Stimulated activated memory B cell treated with anti-CD40 and anti-IgM and Interleukin-4, amounts not matched to agents 10 μg/mL and 1 μg/mL and 100 μg/mL, for 72 hours (primary cell): ENCODE data around the gene CYBB.
A peak's percentile ranks its signal among the peaks of the same experiment; 100 is the strongest.

Experiments used
- ATAC-seq: fragments of 150-1000 bp; cut with Tn5 transposase; 2 replicates; pipeline ENCODE4 v1.10.0; 2021
- H3K27ac Mint-ChIP-seq: one replicate; pipeline ENCODE4 v1.8.0; 2022; ENCODE audit warnings: mild to moderate bottlenecking, mixed read lengths
- H3K27me3 Mint-ChIP-seq: one replicate; pipeline ENCODE4 v1.8.0; 2022; ENCODE audit warnings: mixed read lengths
- H3K36me3 Mint-ChIP-seq: one replicate; pipeline ENCODE4 v1.8.0; 2022; ENCODE audit warnings: mixed read lengths
- H3K4me1 Mint-ChIP-seq: one replicate; pipeline ENCODE4 v1.8.0; 2022; ENCODE audit warnings: mixed read lengths
- H3K4me3 Mint-ChIP-seq: one replicate; pipeline ENCODE4 v1.8.0; 2022; ENCODE audit warnings: mild to moderate bottlenecking, moderate library complexity, mixed read lengths
- H3K9me3 Mint-ChIP-seq: one replicate; pipeline ENCODE4 v1.8.0; 2022; ENCODE audit warnings: mixed read lengths

Gene CYBB

GRCh38 chrX:37779857-37780256 lies at the start of gene CYBB:
Gene CYBB, plus strand, starts transcription at chrX:37780059. Its CDS starts 19 bp downstream, at chrX:37780078.
- ATAC-seq, result no peak
- Mint-ChIP-seq H3K4me1 (peaks cover 50% of the 10 kb centered on the region), H3K27ac (peak within 1 kb of the TSS; percentile 81), H3K27me3 (no peaks in the 10 kb centered on the region), H3K36me3 (peaks cover 18% of the 10 kb centered on the region), H3K9me3 (no peaks in the 10 kb centered on the region), H3K4me3 (peak within 1 kb of the TSS; percentile 81)

- no peaks in the 10 kb centered on the region for H3K9me3 Mint-ChIP-seq
- H3K4me3 Mint-ChIP-seq, result peak overlapping the region; percentile 25
Observed at GRCh38 chrX:37745354-37745753, 34.5 kb upstream of the CYBB start.

GRCh38 chrX:37745835-37746217 lies 34.0 kb upstream of the CYBB start:
- H3K4me1 Mint-ChIP-seq, result peaks cover 26% of the 10 kb centered on the region
- ATAC-seq, result peak; percentile 72
- H3K27ac Mint-ChIP-seq, result peak overlapping the region; percentile 92
- no peaks in the 10 kb centered on the region for H3K36me3 Mint-ChIP-seq
- H3K4me3 Mint-ChIP-seq, result peak overlapping the region; percentile 25
- H3K27me3 Mint-ChIP-seq, result no peaks in the 10 kb centered on the region
- no peaks in the 10 kb centered on the region for H3K9me3 Mint-ChIP-seq

More at GRCh38 chrX:37745354-37745753, 34.5 kb upstream of the CYBB start:
- peak overlapping the region; percentile 92 for H3K27ac Mint-ChIP-seq
- peak; percentile 83 for ATAC-seq
- no peaks in the 10 kb centered on the region for H3K27me3 Mint-ChIP-seq
- peaks cover 26% of the 10 kb centered on the region for H3K4me1 Mint-ChIP-seq
- no peaks in the 10 kb centered on the region for H3K36me3 Mint-ChIP-seq

- Mint-ChIP-seq H3K27ac (peak overlapping the region; percentile 92), H3K4me3 (peak overlapping the region; percentile 6), H3K27me3 (no peaks in the 10 kb centered on the region), H3K4me1 (peaks cover 28% of the 10 kb centered on the region), H3K36me3 (no peaks in the 10 kb centered on the region), H3K9me3 (no peaks in the 10 kb centered on the region)
- peak; percentile 92 for ATAC-seq
Observed at GRCh38 chrX:37746218-37746941, 33.5 kb upstream of the CYBB start.

GRCh38 chrX:37746951-37747350 lies 32.9 kb upstream of the CYBB start:
- ATAC-seq, result no peak
- peak overlapping the region; percentile 92 for H3K27ac Mint-ChIP-seq
- no peaks in the 10 kb centered on the region for H3K9me3 Mint-ChIP-seq
- H3K27me3 Mint-ChIP-seq, result no peaks in the 10 kb centered on the region
- H3K4me1 Mint-ChIP-seq, result peaks cover 32% of the 10 kb centered on the region
- H3K4me3 Mint-ChIP-seq, result peak overlapping the region; percentile 6
- no peaks in the 10 kb centered on the region for H3K36me3 Mint-ChIP-seq

GRCh38 chrX:37752281-37752680 lies 27.6 kb upstream of the CYBB start:
- no peak overlapping the region for H3K27ac Mint-ChIP-seq
- H3K27me3 Mint-ChIP-seq, result no peaks in the 10 kb centered on the region
- H3K4me3 Mint-ChIP-seq, result no peak overlapping the region
- ATAC-seq, result no peak
- H3K9me3 Mint-ChIP-seq, result no peaks in the 10 kb centered on the region
- no peaks in the 10 kb centered on the region for H3K36me3 Mint-ChIP-seq
- peaks cover 24% of the 10 kb centered on the region for H3K4me1 Mint-ChIP-seq

GRCh38 chrX:37752936-37753335 lies 26.9 kb upstream of the CYBB start:
- H3K4me1 Mint-ChIP-seq, result peaks cover 30% of the 10 kb centered on the region
- H3K27ac Mint-ChIP-seq, result no peak overlapping the region
- H3K36me3 Mint-ChIP-seq, result no peaks in the 10 kb centered on the region
- no peaks in the 10 kb centered on the region for H3K27me3 Mint-ChIP-seq
- H3K4me3 Mint-ChIP-seq, result no peak overlapping the region
- no peak for ATAC-seq
- H3K9me3 Mint-ChIP-seq, result no peaks in the 10 kb centered on the region

GRCh38 chrX:37753384-37753783 lies 26.5 kb upstream of the CYBB start:
- ATAC-seq, result peak; percentile 51
- H3K9me3 Mint-ChIP-seq, result no peaks in the 10 kb centered on the region
- no peak overlapping the region for H3K27ac Mint-ChIP-seq
- peaks cover 30% of the 10 kb centered on the region for H3K4me1 Mint-ChIP-seq
- no peak overlapping the region for H3K4me3 Mint-ChIP-seq
- H3K27me3 Mint-ChIP-seq, result no peaks in the 10 kb centered on the region
- H3K36me3 Mint-ChIP-seq, result no peaks in the 10 kb centered on the region

GRCh38 chrX:37754516-37754915 lies 25.3 kb upstream of the CYBB start:
- Mint-ChIP-seq H3K4me1 (peaks cover 30% of the 10 kb centered on the region), H3K27ac (no peak overlapping the region), H3K4me3 (no peak overlapping the region), H3K36me3 (no peaks in the 10 kb centered on the region), H3K9me3 (no peaks in the 10 kb centered on the region), H3K27me3 (no peaks in the 10 kb centered on the region)
- peak; percentile 45 for ATAC-seq

GRCh38 chrX:37755025-37755424 lies 24.8 kb upstream of the CYBB start:
- no peaks in the 10 kb centered on the region for H3K36me3 Mint-ChIP-seq
- no peaks in the 10 kb centered on the region for H3K9me3 Mint-ChIP-seq
- H3K4me3 Mint-ChIP-seq, result no peak overlapping the region
- peak; percentile 98 for ATAC-seq
- no peaks in the 10 kb centered on the region for H3K27me3 Mint-ChIP-seq
- no peak overlapping the region for H3K27ac Mint-ChIP-seq
- H3K4me1 Mint-ChIP-seq, result peaks cover 30% of the 10 kb centered on the region

GRCh38 chrX:37757082-37757481 lies 22.8 kb upstream of the CYBB start:
- Mint-ChIP-seq H3K4me3 (no peak overlapping the region), H3K27me3 (no peaks in the 10 kb centered on the region), H3K27ac (peak overlapping the region; percentile 19), H3K4me1 (peaks cover 24% of the 10 kb centered on the region), H3K9me3 (no peaks in the 10 kb centered on the region), H3K36me3 (no peaks in the 10 kb centered on the region)
- ATAC-seq, result no peak

- no peak overlapping the region for H3K4me3 Mint-ChIP-seq
- H3K4me1 Mint-ChIP-seq, result peaks cover 28% of the 10 kb centered on the region
- ATAC-seq, result no peak
- no peaks in the 10 kb centered on the region for H3K9me3 Mint-ChIP-seq
- no peaks in the 10 kb centered on the region for H3K36me3 Mint-ChIP-seq
- no peak overlapping the region for H3K27ac Mint-ChIP-seq
- no peaks in the 10 kb centered on the region for H3K27me3 Mint-ChIP-seq
Observed at GRCh38 chrX:37759351-37759750, 20.5 kb upstream of the CYBB start.

- H3K9me3 Mint-ChIP-seq, result no peaks in the 10 kb centered on the region
- H3K27me3 Mint-ChIP-seq, result no peaks in the 10 kb centered on the region
- H3K36me3 Mint-ChIP-seq, result no peaks in the 10 kb centered on the region
- no peak overlapping the region for H3K4me3 Mint-ChIP-seq
- no peak for ATAC-seq
- H3K4me1 Mint-ChIP-seq, result peaks cover 33% of the 10 kb centered on the region
- H3K27ac Mint-ChIP-seq, result no peak overlapping the region
Observed at GRCh38 chrX:37759878-37760418, 19.9 kb upstream of the CYBB start.

GRCh38 chrX:37763400-37763799 lies 16.5 kb upstream of the CYBB start:
- Mint-ChIP-seq H3K9me3 (no peaks in the 10 kb centered on the region), H3K4me3 (no peak overlapping the region), H3K27me3 (no peaks in the 10 kb centered on the region), H3K4me1 (peaks cover 41% of the 10 kb centered on the region), H3K27ac (peak overlapping the region; percentile 68), H3K36me3 (no peaks in the 10 kb centered on the region)
- ATAC-seq, result peak; percentile 45

GRCh38 chrX:37765507-37765906 lies 14.4 kb upstream of the CYBB start:
- no peaks in the 10 kb centered on the region for H3K9me3 Mint-ChIP-seq
- H3K27me3 Mint-ChIP-seq, result no peaks in the 10 kb centered on the region
- peaks cover 38% of the 10 kb centered on the region for H3K4me1 Mint-ChIP-seq
- H3K36me3 Mint-ChIP-seq, result no peaks in the 10 kb centered on the region
- H3K4me3 Mint-ChIP-seq, result no peak overlapping the region
- H3K27ac Mint-ChIP-seq, result peak overlapping the region; percentile 70
- ATAC-seq, result no peak

GRCh38 chrX:37767430-37767829 lies 12.4 kb upstream of the CYBB start:
- Mint-ChIP-seq H3K36me3 (no peaks in the 10 kb centered on the region), H3K4me3 (no peak overlapping the region), H3K27me3 (no peaks in the 10 kb centered on the region), H3K4me1 (peaks cover 38% of the 10 kb centered on the region), H3K27ac (peak overlapping the region; percentile 58), H3K9me3 (no peaks in the 10 kb centered on the region)
- no peak for ATAC-seq
